HepG2 (cell line): ENCODE data around the gene EMC1. TPM values are rescaled to one million over a fixed set of nuclear protein-coding genes. Genes with fewer than 3 reads are reported as not detected.

Experiments
- FUBP1 ChIP-seq: sonication (generic); formaldehyde crosslinking; IDR thresholded peaks from 2 replicates; pipeline ENCODE4 v1.5.1; 2020; ENCODE audit warnings: missing genetic modification reagents, mild to moderate bottlenecking, borderline replicate concordance
- GFI1 ChIP-seq: sonication (generic); formaldehyde crosslinking; IDR thresholded peaks from 2 replicates; pipeline ENCODE4 v1.5.0; 2020; ENCODE audit warnings: missing genetic modification reagents, mild to moderate bottlenecking, borderline replicate concordance
- HDAC6 ChIP-seq: fragments of 200-600 bp; sonication (generic); IDR thresholded peaks from 2 replicates; pipeline ENCODE4 v1.7.0; 2017; ENCODE audit warnings: mild to moderate bottlenecking, antibody characterized with exemption, low read length, low read depth
- KLF15 ChIP-seq: sonication (generic); formaldehyde crosslinking; IDR thresholded peaks from 2 replicates; pipeline ENCODE4 v1.8.1; 2023; ENCODE audit warnings: borderline replicate concordance, mild to moderate bottlenecking, inconsistent platforms, missing genetic modification reagents, mixed read lengths
- MTF2 ChIP-seq: sonication (generic); formaldehyde crosslinking; IDR thresholded peaks from 2 replicates; pipeline ENCODE4 v1.5.0; 2020; ENCODE audit warnings: missing genetic modification reagents, borderline replicate concordance
- NR2F6 ChIP-seq, 2 experiments: IDR thresholded peaks; 2 replicates each; pipeline ENCODE4 v1.6.1; 2016; ENCODE audit warnings: antibody characterized with exemption in 1 of 2, mild to moderate bottlenecking in 1 of 2
- PITX1 ChIP-seq: sonication (generic); formaldehyde crosslinking; IDR thresholded peaks from 2 replicates; pipeline ENCODE4 v1.5.1; 2020; ENCODE audit warnings: mild to moderate bottlenecking, missing genetic modification reagents
- RNF219 ChIP-seq: sonication (generic); formaldehyde crosslinking; IDR thresholded peaks from 2 replicates; pipeline ENCODE4 v1.5.0; 2020; ENCODE audit warnings: mild to moderate bottlenecking, missing genetic modification reagents
- SCMH1 ChIP-seq: sonication (generic); formaldehyde crosslinking; IDR thresholded peaks from 2 replicates; pipeline ENCODE4 v1.9.0; 2021; ENCODE audit warnings: missing genetic modification reagents, mild to moderate bottlenecking, borderline replicate concordance
- ZFP1 ChIP-seq: IDR thresholded peaks from 2 replicates; pipeline ENCODE4 v1.6.1; 2016
- ZKSCAN5 ChIP-seq: sonication (generic); formaldehyde crosslinking; IDR thresholded peaks from 2 replicates; pipeline ENCODE4 v1.5.1; 2020; ENCODE audit warnings: mild to moderate bottlenecking, missing genetic modification reagents
- ZNF512B ChIP-seq: sonication (generic); formaldehyde crosslinking; IDR thresholded peaks from 2 replicates; pipeline ENCODE4 v1.5.1; 2020; ENCODE audit warnings: missing genetic modification reagents, mild to moderate bottlenecking, borderline replicate concordance
- ZNF552 ChIP-seq: sonication (generic); formaldehyde crosslinking; IDR thresholded peaks from 2 replicates; pipeline ENCODE4 v1.9.0; 2022; ENCODE audit warnings: missing genetic modification reagents, mild to moderate bottlenecking, borderline replicate concordance
- ZNF580 ChIP-seq: IDR thresholded peaks from 2 replicates; pipeline ENCODE4 v1.6.1; 2016; ENCODE audit warnings: low read depth, borderline replicate concordance
- ZSCAN21 ChIP-seq: sonication (generic); formaldehyde crosslinking; IDR thresholded peaks from 2 replicates; pipeline ENCODE4 v1.8.0; 2022; ENCODE audit warnings: mild to moderate bottlenecking, missing genetic modification reagents, moderate library complexity, borderline replicate concordance
- ZZZ3 ChIP-seq: sonication (generic); formaldehyde crosslinking; IDR thresholded peaks from 2 replicates; pipeline ENCODE4 v1.4.0; 2020; ENCODE audit warnings: missing genetic modification reagents, mild to moderate bottlenecking, borderline replicate concordance
- polyA plus RNA-seq, 8 experiments: library from polyadenylated mRNA; depleted of rRNA in 3 of 8; stranded (reverse) in 7 of 8; unstranded in 1 of 8; fragments of >200 nt; fragmentation: Illumina TruSeq in 4 of 8; extraction: Trizol in 4 of 8; gene quantifications; 2 replicates each; pipeline versions ENCODE4 v1.2.1 to v1.2.3, GENCODE V29; 2011 to 2016; ENCODE audit warnings: low read depth in 4 of 8, missing spikeins in 1 of 8, mixed read lengths in 1 of 8; ENCODE audit not compliant: insufficient read depth in 1 of 8
- total RNA-seq, 5 experiments: library from RNA; depleted of rRNA; stranded (reverse); fragments of >200 nt; fragmentation: Illumina TruSeq; extraction: Trizol; gene quantifications; 2 replicates each; pipeline ENCODE4 v1.2.3, GENCODE V29; 2016; ENCODE audit warnings: low read depth in 1 of 5
- TF ChIP-seq, protein P1 (sequence below): IDR thresholded peaks from 2 replicates; pipeline ENCODE4 v1.6.1; 2018; ENCODE audit warnings: missing genetic modification reagents

EMC1 gene
- total and polyA plus RNA-seq, 2 of the 13 experiments (the other 11 are each of a cell fraction or from before 2014, with no cell fraction given): 38.0 to 61.3 TPM

- TF ChIP-seq ZNF580 (CRISPR knock-in tag): no peak
- no peak for TF ChIP-seq KLF15
- no peak for TF ChIP-seq ZNF512B (CRISPR knock-in tag)
- no peak for TF ChIP-seq SCMH1 (CRISPR knock-in tag)
- no peak for TF ChIP-seq RNF219 (CRISPR knock-in tag)
- no peak for TF ChIP-seq ZKSCAN5
- TF ChIP-seq NR2F6 (IDR thresholded peaks at IDR 0.05): peak; percentile 68
- TF ChIP-seq NR2F6 (CRISPR knock-in tag; IDR thresholded peaks at IDR 0.05): peak; percentile 65
- TF ChIP-seq MTF2: no peak
- TF ChIP-seq ZNF552 (CRISPR knock-in tag): no peak
- TF ChIP-seq ZZZ3 (CRISPR knock-in tag): no peak
- TF ChIP-seq, protein P1, sequence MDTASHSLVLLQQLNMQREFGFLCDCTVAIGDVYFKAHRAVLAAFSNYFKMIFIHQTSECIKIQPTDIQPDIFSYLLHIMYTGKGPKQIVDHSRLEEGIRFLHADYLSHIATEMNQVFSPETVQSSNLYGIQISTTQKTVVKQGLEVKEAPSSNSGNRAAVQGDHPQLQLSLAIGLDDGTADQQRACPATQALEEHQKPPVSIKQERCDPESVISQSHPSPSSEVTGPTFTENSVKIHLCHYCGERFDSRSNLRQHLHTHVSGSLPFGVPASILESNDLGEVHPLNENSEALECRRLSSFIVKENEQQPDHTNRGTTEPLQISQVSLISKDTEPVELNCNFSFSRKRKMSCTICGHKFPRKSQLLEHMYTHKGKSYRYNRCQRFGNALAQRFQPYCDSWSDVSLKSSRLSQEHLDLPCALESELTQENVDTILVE (CRISPR knock-in tag): peak; percentile 34; the same call in 1 of the 2 replicates
- TF ChIP-seq FUBP1 (CRISPR knock-in tag): no peak
- TF ChIP-seq HDAC6: no peak
- 0 out of 2 replicates have a peak, but pooled peaks have one; percentile 26 for TF ChIP-seq ZFP1 (CRISPR knock-in tag)
- TF ChIP-seq PITX1 (CRISPR knock-in tag): peak; percentile 75
- no peak; the same call in 1 of the 2 replicates for TF ChIP-seq ZSCAN21 (CRISPR knock-in tag)
- TF ChIP-seq GFI1 (CRISPR knock-in tag): peak; percentile 29; the same call in 1 of the 2 replicates
Measured at GRCh38 chr1:19222979-19223824, 28.1 kb downstream of the EMC1 start (continued).
